Putamen (tissue), 1 donor: ENCODE measurements around the gene SORCS1.

Experiments used
- DNase-seq: peaks from one replicate; pipeline ENCODE4 v3.0.0-alpha.2; 2016; ENCODE audit warnings: low spot score

The SORCS1 gene

DNA sequence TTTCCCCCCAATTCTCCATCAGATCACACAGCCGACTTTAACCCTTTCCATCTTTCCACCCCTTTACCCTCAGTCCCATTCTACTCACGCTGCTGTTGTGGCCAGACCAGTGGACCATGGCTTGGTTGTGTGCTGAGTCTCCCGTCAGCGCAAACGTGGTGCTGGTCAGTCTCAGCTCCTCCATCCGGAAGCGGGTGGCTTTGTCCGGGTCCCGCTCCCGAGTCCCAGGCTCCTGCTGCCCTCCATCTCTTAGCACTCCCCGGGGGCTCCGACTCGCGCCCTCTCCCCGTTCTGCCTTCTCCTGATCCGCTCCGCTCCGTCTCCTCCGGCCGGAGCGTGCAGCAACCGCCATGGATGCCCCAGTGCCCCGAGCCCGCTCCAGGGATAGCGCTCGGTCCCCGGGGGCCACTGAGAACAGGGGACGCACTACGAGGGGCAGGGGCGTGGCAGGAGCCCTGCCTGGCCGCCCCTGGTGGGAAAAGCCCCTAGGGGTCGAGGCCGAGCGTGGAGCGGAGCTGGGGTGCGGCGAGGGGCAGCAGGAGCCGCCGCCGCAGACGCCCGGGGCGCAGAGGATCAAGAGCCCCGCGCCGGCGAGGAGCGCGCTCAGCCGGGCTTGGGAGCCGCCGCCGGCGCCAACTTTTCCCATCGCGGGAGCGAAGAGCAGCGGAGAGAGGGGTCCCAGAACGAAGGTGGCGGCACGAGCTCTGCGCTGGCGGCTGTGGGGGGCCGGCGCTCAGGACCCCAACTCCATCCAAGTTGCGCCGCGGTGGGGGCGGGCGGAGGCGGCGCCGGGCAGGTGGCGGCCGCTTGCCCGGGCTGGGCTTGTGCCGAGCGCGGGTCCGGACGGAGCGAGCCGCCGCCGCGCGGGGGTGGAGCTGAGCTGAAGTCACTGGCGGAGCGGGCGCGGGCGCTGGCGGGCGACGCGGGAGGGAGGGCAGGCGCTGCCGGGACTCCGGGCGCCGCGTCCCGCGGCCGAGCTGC is at the start of gene SORCS1:
Gene SORCS1, minus strand, starts transcription at position 826 of the 981 bp plus-strand sequence.
- DNase-seq, result peak; percentile 24

- no peak for DNase-seq
These were observed 49.8 kb upstream of the SORCS1 start for GRCh38 chr10:107214261-107214660.

- DNase-seq, result no peak
These were observed 49.4 kb upstream of the SORCS1 start for GRCh38 chr10:107213861-107214260.

- DNase-seq, result peak; percentile 16
These were observed 42.3 kb upstream of the SORCS1 start for GRCh38 chr10:107206833-107207232.

DNA sequence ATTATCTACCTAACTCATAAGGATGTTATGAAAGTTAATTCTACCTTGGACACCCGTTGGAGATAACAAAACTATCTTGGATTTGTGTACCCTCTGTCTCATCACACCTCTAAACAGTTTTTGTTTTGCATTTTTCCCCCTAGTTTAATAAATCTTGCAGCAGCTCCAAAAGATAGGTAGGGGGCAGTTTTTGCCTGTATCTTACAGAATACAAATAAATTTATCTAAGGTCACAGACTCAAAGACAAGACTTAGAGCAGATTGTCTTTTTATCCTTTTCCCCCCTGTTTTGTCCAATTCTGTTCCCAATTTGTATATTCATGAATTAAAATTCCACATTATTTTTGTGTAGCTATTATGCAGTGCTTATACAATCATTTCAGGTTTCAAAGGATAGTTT is 5.0 kb upstream of the SORCS1 start:
- no peak for DNase-seq

- DNase-seq, result no peak
These were observed 4.2 kb upstream of the SORCS1 start for GRCh38 chr10:107168738-107169137.

GRCh38 chr10:107166403-107166802 is 1.9 kb upstream of the SORCS1 start:
- no peak for DNase-seq

DNA sequence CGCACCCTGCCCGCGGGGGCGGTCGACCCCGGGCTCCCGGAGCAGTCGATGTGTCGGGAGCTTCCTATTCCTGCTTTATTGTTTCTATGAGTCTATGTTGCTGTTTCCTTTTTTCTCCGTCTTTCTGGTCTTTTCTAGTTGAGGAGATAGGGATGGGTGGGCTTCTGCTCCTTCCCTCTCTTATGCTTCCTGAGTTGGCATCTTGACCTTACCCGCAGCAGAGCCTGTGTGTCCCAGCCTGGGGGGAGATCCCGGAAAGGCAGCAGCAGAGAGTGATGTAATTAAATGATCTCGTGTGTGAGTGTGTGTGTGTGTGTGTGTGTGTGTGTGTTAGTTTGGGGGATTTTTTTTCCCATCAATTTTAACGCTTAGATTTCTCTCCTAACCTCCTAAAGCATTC is 486 bp upstream of the SORCS1 start:
- no peak for DNase-seq

GRCh38 chr10:107163076-107163855 is 1.2 kb downstream of the SORCS1 start:
- DNase-seq, result no peak

DNA sequence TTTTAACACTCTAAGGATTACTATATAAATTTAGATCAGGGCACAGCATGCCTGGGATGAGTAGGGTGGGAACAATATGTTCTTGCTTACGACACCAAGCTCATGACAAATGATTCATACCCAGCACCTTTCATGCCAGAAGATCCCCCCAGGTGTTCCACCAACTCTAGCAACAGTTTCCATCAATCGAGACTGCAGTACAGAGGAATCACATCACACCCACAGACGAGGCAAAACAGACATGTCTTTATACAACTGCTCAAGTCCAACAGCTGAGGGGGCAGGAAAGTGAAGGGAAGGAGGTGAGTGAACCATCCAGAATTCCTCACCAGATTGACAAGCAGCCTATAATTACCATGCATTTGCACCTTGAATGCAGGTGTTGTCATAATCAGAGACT is 3.6 kb downstream of the SORCS1 start:
- peak; percentile 79 for DNase-seq

DNA sequence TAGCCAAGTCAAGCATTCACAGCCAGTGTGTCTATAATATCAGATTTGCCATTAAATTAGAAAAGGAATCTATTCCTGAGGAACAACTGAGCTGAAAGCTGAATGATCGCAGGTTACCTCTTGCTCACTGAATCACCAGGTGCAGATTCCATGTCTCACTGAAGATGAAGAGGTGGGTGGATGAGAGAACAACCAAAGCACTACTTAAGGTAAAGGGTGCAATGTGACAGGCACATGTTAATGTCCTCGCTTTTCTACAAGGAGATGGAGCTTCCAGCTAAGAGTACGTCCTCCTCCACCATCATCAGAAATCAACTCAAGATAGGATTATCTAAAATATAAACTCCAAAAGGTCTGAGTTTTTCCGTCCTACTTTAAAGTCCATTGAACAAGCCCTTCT is 4.6 kb downstream of the SORCS1 start:
- peak; percentile 79 for DNase-seq

DNA sequence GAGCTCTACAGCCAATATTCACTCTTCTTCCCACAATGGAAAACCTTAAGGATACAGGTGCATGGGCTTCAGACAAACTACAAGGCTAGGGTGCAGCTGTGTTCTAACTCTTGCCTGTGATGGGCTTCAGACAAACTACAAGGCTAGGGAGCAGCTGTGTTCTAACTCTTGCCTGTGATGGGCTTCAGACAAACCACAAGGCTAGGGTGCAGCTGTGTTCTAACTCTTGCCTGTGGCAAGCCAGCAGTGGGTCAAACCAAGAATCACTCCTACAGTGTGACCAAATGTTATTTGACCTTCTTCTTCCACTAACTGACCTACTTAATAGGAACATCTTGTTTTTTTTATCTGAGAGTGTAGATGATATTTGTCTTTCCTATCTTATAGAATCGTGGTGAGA is 7.4 kb downstream of the SORCS1 start:
- no peak for DNase-seq

DNA sequence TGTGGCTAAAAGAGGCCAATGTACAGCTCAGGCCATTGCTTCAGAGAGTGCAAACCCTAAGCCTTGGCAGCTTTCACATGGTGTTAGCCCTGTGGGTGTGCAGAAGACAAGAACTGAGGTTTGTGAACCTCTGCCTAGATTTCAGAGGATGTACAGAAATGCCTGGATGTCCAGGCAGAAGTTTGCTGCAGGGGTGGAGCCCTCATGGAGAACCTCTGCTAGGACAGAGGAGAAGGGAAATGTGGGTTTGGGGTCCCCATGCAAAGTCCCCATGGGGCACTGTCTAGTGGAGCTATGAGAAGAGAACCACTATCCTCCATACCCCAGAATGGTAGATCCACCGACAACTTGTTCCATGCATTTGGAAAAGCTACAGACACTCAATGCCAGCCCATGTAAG is 12.4 kb downstream of the SORCS1 start:
- no peak for DNase-seq

- no peak for DNase-seq
These were observed 15.6 kb downstream of the SORCS1 start for GRCh38 chr10:107148906-107149305.

GRCh38 chr10:107144490-107144889 is 20.0 kb downstream of the SORCS1 start:
- DNase-seq, result no peak

DNA sequence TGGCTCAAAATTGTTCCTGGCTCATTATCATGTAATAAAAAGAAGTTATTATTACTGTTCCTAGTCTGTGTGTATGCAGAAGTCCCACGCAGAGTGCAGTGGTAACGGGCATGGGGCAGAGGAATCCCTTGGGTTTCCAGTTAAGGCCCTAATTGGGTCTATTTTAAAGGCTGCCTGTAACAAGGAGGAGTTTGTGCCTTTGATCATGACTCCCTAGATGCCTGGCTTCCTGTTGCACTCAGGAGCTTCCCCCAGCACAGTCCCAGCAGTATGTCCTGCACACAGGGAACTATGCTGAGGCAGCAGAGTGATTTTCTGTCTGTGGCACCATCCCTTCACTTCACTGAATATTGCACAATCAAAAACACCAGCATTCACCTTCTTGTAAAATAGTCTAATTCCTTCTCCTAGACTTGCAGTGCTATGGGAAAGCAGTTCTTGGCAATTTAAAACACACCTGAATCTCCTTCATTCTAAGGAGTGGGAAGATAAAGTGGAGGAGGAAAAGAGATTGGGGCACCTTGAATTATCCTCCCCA is 22.9 kb downstream of the SORCS1 start:
- no peak for DNase-seq

GRCh38 chr10:107139237-107139636 is 25.3 kb downstream of the SORCS1 start:
- no peak for DNase-seq

DNA sequence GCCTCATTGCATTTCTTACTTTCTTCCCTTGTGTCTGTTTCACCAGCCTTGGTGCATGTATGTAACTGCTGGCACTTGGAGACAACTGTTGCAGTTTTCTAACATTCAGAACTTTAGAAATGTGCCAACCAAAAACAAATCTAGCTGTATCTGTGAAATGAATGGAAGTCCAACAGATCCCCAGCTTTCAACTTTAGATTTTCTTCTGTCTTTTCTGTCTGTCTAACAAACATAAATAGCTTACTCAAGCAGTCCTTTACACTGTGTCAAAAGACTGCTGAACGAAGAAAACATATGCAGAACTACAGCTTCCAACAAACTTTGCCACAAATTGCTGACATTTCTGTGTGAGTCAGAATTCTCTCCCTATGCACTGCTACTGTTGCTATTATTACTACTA is 30.9 kb downstream of the SORCS1 start:
- DNase-seq, result no peak

DNA sequence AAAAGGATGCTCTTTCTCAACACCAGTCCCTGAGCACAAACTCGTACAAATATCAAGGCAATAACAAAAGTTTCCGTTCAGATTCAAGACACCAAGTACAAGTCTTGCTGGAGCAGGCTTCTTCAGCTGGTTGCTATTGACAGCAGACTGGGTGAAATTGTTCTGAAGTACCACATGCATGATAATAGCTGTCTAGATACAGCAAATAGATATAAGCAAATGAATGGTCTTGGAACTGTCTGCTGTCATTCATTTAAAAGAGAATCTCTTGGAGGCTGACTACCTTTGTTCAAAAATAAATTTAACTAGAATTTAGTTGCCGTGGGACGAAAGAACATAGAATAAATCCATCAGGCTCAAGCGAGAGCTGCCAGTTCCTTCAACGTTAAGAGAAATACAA is 35.5 kb downstream of the SORCS1 start:
- DNase-seq, result peak; percentile 8

GRCh38 chr10:107126512-107127065 is 37.9 kb downstream of the SORCS1 start:
- no peak for DNase-seq

GRCh38 chr10:107122703-107123102 is 41.8 kb downstream of the SORCS1 start:
- DNase-seq, result no peak

DNA sequence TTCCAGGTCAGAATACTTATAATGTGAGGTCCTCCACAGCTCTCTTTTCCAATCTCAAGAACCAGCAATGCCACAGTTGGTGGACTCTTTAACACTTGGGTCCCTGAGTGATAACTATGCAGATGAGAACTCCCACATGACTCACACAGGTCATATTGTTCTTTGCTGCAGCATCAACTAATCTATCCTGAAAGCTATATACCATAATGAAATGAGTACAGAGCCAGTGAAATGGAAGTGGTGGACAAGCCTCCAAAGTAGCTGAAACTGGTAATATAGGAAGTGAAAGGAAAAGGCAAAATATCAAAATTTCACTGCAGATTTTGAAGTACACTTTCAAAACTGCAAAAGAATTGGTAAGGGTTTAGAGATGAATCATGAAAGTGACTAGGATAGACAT is 45.6 kb downstream of the SORCS1 start:
- DNase-seq, result no peak
